DND-41 (cell line): ENCODE measurements around the gene SRSF10.

Source experiments
- ATAC-seq: fragments of 200-7000 bp; cut with Tn5 transposase; 3 replicates; pipeline ENCODE4 v1.9.1; 2021; ENCODE audit warnings: low read depth; ENCODE audit not compliant: insufficient read depth
- DNase-seq: peaks from one replicate; pipeline ENCODE4 v3.0.0-alpha.2; 2020
- H2AFZ ChIP-seq: 2 replicates; pipeline ENCODE4 v1.6.0; 2012; ENCODE audit warnings: low read depth, low read length
- H3K27ac ChIP-seq: 2 replicates; pipeline ENCODE4 v1.5.1; 2012; ENCODE audit warnings: low read length, inconsistent platforms
- H3K27me3 ChIP-seq: fragments of 200-600 bp; sonication (generic); 2 replicates; pipeline ENCODE4 v1.6.0; 2012; ENCODE audit warnings: low read length, mild to moderate bottlenecking, inconsistent platforms; ENCODE audit not compliant: insufficient read depth, poor library complexity
- H3K36me3 ChIP-seq: 2 replicates; pipeline ENCODE4 v1.5.1; 2012; ENCODE audit warnings: low read length, inconsistent platforms; ENCODE audit not compliant: insufficient read depth
- H3K4me1 ChIP-seq: 2 replicates; pipeline ENCODE4 v1.5.1; 2012; ENCODE audit warnings: mild to moderate bottlenecking, low read length; ENCODE audit not compliant: insufficient read depth
- H3K4me2 ChIP-seq: 2 replicates; pipeline ENCODE4 v1.6.0; 2012; ENCODE audit warnings: mild to moderate bottlenecking, moderate library complexity, low read length, inconsistent platforms; ENCODE audit not compliant: insufficient read depth
- H3K4me3 ChIP-seq, 2 experiments: fragments of 200-600 bp in 1 of 2; shearing (Covaris generic) in 1 of 2; 2 replicates each; pipeline ENCODE4 v1.5.1; 2012 to 2016; ENCODE audit warnings: inconsistent platforms in 2 of 2, low read length in 2 of 2, mild to moderate bottlenecking in 2 of 2, low read depth in 1 of 2, moderate library complexity in 1 of 2
- H3K79me2 ChIP-seq: 2 replicates; pipeline ENCODE4 v1.6.0; 2012; ENCODE audit warnings: low read length, inconsistent platforms; ENCODE audit not compliant: insufficient read depth
- H3K9ac ChIP-seq: 2 replicates; pipeline ENCODE4 v1.6.0; 2012; ENCODE audit warnings: low read depth, mild to moderate bottlenecking, inconsistent platforms, low read length, moderate library complexity
- H3K9me3 ChIP-seq: 2 replicates; pipeline ENCODE4 v1.5.1; 2012; ENCODE audit warnings: low read length, moderate library complexity, mild to moderate bottlenecking, inconsistent platforms; ENCODE audit not compliant: insufficient read depth, severe bottlenecking
- H4K20me1 ChIP-seq: 2 replicates; pipeline ENCODE4 v1.6.0; 2012; ENCODE audit warnings: low read length; ENCODE audit not compliant: insufficient read depth
- CTCF ChIP-seq: IDR thresholded peaks from 2 replicates; pipeline ENCODE4 v1.5.1; 2012; ENCODE audit warnings: borderline replicate concordance, low read length, moderate library complexity, mild to moderate bottlenecking; ENCODE audit not compliant: poor library complexity, severe bottlenecking; ENCODE audit errors: extremely low read depth
- EZH2 ChIP-seq: IDR thresholded peaks from 3 replicates; pipeline ENCODE4 v1.6.1; 2012; ENCODE audit warnings: borderline replicate concordance, low read depth, mild to moderate bottlenecking, moderate library complexity, low read length, inconsistent platforms; ENCODE audit not compliant: severe bottlenecking

SRSF10 gene

GRCh38 chr1:24021403-24022266 lies 41.5 kb upstream of the SRSF10 start:
- H3K79me2 ChIP-seq, result no peaks in the 10 kb centered on the region
- H3K4me3 ChIP-seq, result no peak overlapping the region
- no peak for DNase-seq
- H3K4me2 ChIP-seq, result no peak overlapping the region
- H3K4me1 ChIP-seq, result no peaks in the 10 kb centered on the region
- no peak overlapping the region for H3K27ac ChIP-seq
- no peaks in the 10 kb centered on the region for H4K20me1 ChIP-seq
- ATAC-seq, result no peak
- no peak for TF ChIP-seq EZH2
- H3K36me3 ChIP-seq, result no peaks in the 10 kb centered on the region
- H2AFZ ChIP-seq, result no peak overlapping the region
- H3K9me3 ChIP-seq, result no peaks in the 10 kb centered on the region
- no peak overlapping the region for H3K9ac ChIP-seq
- no peaks in the 10 kb centered on the region for H3K27me3 ChIP-seq

DNA sequence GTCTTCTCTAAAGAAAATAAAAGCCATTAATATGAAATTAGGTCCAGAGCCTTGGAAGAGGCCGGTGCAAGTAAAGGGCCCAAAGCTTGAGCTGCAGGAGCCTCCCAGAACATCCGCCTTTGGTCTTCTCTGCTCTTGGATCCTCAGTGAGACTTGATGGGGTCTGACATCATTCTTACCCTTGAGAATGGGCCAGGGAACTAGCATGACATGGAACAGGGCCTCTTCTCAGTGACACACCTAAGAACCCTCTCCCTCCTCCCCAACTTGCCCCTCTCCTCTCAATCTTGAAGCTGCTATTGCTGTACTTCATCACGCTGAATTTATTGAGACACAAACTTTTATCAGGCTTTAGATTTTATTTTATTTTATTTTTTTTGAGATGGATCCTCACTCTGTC lies 40.3 kb upstream of the SRSF10 start:
- Histone ChIP-seq H3K36me3 (no peaks in the 10 kb centered on the region), H3K4me1 (no peaks in the 10 kb centered on the region), H3K9me3 (no peaks in the 10 kb centered on the region), H3K27me3 (no peaks in the 10 kb centered on the region), H3K4me3 (no peak overlapping the region), H2AFZ (no peak overlapping the region), H4K20me1 (no peaks in the 10 kb centered on the region), H3K4me2 (no peak overlapping the region), H3K27ac (no peak overlapping the region), H3K79me2 (no peaks in the 10 kb centered on the region), H3K9ac (no peak overlapping the region)
- no peak for TF ChIP-seq CTCF
- no peak for TF ChIP-seq EZH2
- ATAC-seq (no peak), DNase-seq (no peak)

- ATAC-seq, result no peak
- H3K27ac ChIP-seq, result no peak overlapping the region
- H3K36me3 ChIP-seq, result no peaks in the 10 kb centered on the region
- H3K27me3 ChIP-seq, result peaks cover 2% of the 10 kb centered on the region
- no peak overlapping the region for H2AFZ ChIP-seq
- H3K4me2 ChIP-seq, result no peak overlapping the region
- H4K20me1 ChIP-seq, result no peaks in the 10 kb centered on the region
- no peaks in the 10 kb centered on the region for H3K9me3 ChIP-seq
- H3K4me3 ChIP-seq, result no peak overlapping the region
- no peaks in the 10 kb centered on the region for H3K79me2 ChIP-seq
- no peak for DNase-seq
- TF ChIP-seq EZH2, result no peak
- TF ChIP-seq CTCF, result no peak
- H3K4me1 ChIP-seq, result no peaks in the 10 kb centered on the region
- no peak overlapping the region for H3K9ac ChIP-seq
Measured at GRCh38 chr1:24020025-24020424, 39.9 kb upstream of the SRSF10 start.

- Histone ChIP-seq H3K27me3 (peaks cover 6% of the 10 kb centered on the region), H3K36me3 (no peaks in the 10 kb centered on the region), H3K9ac (no peak overlapping the region), H4K20me1 (no peaks in the 10 kb centered on the region), H3K79me2 (no peaks in the 10 kb centered on the region), H2AFZ (no peak overlapping the region), H3K4me2 (no peak overlapping the region), H3K27ac (no peak overlapping the region), H3K4me1 (no peaks in the 10 kb centered on the region), H3K9me3 (no peaks in the 10 kb centered on the region), H3K4me3 (no peak overlapping the region)
- DNase-seq (no peak), ATAC-seq (no peak)
- TF ChIP-seq CTCF (no peak), EZH2 (no peak)
Measured at GRCh38 chr1:24018611-24019580, 38.8 kb upstream of the SRSF10 start.
